ENCODE results near the gene CDK5RAP2.
"Not testable (repeated sequence)": the region's sequence is repeated elsewhere in the genome, so short reads cannot be mapped to it uniquely, and the experiment has no call there.

- TF ChIP-seq CTCF (IDR thresholded peaks at IDR 0.05 in 2 of 3, conservative IDR thresholded peaks at IDR 0.05 in 1 of 3; ENCODE audit: insufficient read depth in 2 of 3, low read depth in 1 of 3, low read length in 3 of 3); ARHGAP35 (IDR thresholded peaks at IDR 0.05; ENCODE audit: partially characterized antibody); ZNF239 (CRISPR knock-in tag; IDR thresholded peaks at IDR 0.05); TBL1XR1 (IDR thresholded peaks at IDR 0.05; ENCODE audit: low read length in 2 of 2); EZH2 (IDR thresholded peaks at IDR 0.05; ENCODE audit: borderline replicate concordance, low read depth, low read length); POLR2AphosphoS2 (IDR thresholded peaks at IDR 0.05; ENCODE audit: low read length); POLR2AphosphoS5 (IDR thresholded peaks at IDR 0.05; ENCODE audit: control insufficient read depth, insufficient read depth, low read depth, low read length); ZNF175 (CRISPR knock-in tag; IDR thresholded peaks at IDR 0.05; ENCODE audit: low read depth); ZNF583 (CRISPR knock-in tag; IDR thresholded peaks at IDR 0.05); NR2C2 (CRISPR knock-in tag; IDR thresholded peaks at IDR 0.05); NR2C2 (tag; IDR thresholded peaks at IDR 0.05); MIER1 (IDR thresholded peaks at IDR 0.05; ENCODE audit: low read depth); SNIP1 (IDR thresholded peaks at IDR 0.05; ENCODE audit: low read depth); ZNF507 (tag; conservative IDR thresholded peaks at IDR 0.05); HNRNPH1 (optimal IDR thresholded peaks at IDR 0.05; ENCODE audit: low read depth, low read length): not testable (repeated sequence)
Observed at GRCh38 chr9:120461677-120462076, 118.3 kb downstream of the CDK5RAP2 start.

All from K562 (cell line).